H7 (cell line): ENCODE results near the gene UTP15. TPM values are rescaled to one million over a fixed set of nuclear protein-coding genes. Genes with fewer than 3 reads are reported as not detected.

ENCODE experiments used
- DNase-seq: peaks from one replicate; pipeline ENCODE4 v3.0.0; 2012
- H3K27me3 ChIP-seq: 2 replicates; pipeline ENCODE4 v1.6.0; 2011; ENCODE audit warnings: mild to moderate bottlenecking, low read length; ENCODE audit not compliant: control insufficient read depth, insufficient read depth
- H3K36me3 ChIP-seq: replicated peaks from 2 replicates; pipeline ENCODE4 v1.5.1; 2011; ENCODE audit warnings: low read length; ENCODE audit not compliant: control insufficient read depth, insufficient read depth
- H3K4me3 ChIP-seq: 2 replicates; pipeline ENCODE4 v1.5.1; 2011; ENCODE audit warnings: low read depth, mild to moderate bottlenecking, control low read depth, low read length, moderate library complexity; ENCODE audit not compliant: insufficient read depth
- total RNA-seq: library from RNA; depleted of rRNA; stranded (reverse); fragments of >200 nt; shearing (Covaris generic); gene quantifications from 2 replicates; pipeline ENCODE4 v1.2.3, GENCODE V29; 2014

The UTP15 gene
- total RNA-seq, 1 experiment from 2014 or later: 24.6 TPM

DNA sequence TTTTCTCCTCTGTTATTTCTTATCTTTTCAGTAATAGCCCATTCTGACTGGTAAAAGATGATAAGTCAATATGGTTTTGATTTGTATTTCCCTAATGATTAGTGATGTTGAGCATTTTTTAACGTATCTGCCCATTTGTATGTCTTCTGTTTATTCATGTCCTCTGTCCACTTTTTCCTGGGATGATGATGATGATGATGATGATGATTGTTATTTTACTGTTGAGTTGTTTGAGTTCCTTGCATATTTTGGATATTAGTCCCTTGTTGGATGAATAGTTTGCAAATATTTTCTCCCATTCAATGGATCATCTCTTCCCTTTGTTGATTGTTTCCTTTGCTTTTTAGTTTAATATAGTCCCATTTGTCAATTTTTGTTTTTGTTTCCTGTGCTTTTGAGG lies 27.0 kb downstream of the UTP15 start:
- no peak overlapping the region for H3K4me3 ChIP-seq
- DNase-seq: no peak
- no peaks in the 10 kb centered on the region for H3K27me3 ChIP-seq
- H3K36me3 ChIP-seq: no peaks in the 10 kb centered on the region

DNA sequence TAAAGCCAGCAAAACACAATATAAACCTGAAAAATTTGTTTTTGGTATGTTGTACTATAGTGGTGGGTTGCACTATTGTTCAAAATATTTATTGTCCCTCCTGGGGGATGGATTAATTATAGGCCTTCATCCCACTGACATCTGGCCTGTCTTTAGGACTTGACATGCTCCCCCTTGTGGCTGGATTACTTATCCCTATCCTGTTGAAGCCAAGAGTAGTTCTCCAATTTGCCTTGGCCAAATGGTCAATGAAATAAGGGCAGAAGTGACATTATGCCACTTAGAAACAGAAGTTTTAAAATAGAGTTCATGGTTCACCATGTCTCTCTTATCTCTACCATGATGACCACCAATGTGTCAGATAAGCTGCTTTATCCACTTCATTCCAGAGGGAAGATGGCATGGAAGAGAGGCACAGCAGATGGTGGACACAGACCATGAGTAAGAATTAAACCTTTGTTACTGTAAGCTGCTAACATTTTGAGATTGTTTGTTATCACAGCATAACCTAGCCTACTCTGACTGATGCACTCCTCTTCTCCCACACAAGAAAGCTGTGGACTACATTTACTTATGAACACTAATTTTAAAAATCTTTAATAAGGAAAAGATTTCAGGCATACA lies 31.3 kb downstream of the UTP15 start:
- no peaks in the 10 kb centered on the region for H3K27me3 ChIP-seq
- DNase-seq: peak; percentile 32
- H3K4me3 ChIP-seq: no peak overlapping the region
- no peaks in the 10 kb centered on the region for H3K36me3 ChIP-seq

DNA sequence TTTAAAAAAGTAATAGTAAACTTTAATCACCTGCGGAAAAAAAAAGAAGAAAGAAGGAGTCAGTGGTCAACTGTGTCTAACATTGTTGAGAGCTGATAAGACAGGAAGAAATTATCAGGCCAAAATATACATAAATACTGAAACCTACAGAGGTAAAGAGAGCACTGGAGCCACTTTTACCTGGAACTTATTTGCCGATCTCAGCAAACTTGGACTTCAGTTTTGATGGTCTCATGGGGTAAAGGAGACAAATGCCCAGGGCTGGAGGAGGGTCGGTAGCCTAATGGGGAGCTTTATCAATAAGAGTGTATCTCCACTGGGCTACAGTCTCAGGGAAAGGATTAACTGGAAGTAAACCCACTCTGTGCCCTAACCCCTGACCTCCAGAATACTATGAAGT lies 33.8 kb downstream of the UTP15 start:
- no peaks in the 10 kb centered on the region for H3K36me3 ChIP-seq
- H3K4me3 ChIP-seq: no peak overlapping the region
- H3K27me3 ChIP-seq: no peaks in the 10 kb centered on the region
- DNase-seq: no peak

DNA sequence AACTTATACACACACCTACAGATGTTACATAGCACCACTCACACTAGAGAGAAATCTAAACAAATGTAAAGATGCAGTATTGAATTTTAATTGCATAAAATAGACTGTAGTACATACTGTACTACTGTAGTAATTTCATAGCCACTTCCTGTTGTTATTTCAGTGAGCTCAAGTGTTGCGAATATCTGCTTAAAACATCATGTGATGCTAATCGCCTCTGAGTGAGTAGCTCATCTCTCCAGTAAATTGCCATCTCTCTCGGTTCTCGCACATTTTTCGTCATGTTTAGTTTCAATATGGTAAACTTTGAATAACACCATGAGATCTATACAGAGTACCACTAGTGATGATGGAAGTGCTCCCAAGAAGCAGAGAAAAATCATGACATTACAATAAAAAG lies 38.5 kb downstream of the UTP15 start:
- DNase-seq: no peak
- no peaks in the 10 kb centered on the region for H3K36me3 ChIP-seq
- no peaks in the 10 kb centered on the region for H3K27me3 ChIP-seq
- H3K4me3 ChIP-seq: no peak overlapping the region

DNA sequence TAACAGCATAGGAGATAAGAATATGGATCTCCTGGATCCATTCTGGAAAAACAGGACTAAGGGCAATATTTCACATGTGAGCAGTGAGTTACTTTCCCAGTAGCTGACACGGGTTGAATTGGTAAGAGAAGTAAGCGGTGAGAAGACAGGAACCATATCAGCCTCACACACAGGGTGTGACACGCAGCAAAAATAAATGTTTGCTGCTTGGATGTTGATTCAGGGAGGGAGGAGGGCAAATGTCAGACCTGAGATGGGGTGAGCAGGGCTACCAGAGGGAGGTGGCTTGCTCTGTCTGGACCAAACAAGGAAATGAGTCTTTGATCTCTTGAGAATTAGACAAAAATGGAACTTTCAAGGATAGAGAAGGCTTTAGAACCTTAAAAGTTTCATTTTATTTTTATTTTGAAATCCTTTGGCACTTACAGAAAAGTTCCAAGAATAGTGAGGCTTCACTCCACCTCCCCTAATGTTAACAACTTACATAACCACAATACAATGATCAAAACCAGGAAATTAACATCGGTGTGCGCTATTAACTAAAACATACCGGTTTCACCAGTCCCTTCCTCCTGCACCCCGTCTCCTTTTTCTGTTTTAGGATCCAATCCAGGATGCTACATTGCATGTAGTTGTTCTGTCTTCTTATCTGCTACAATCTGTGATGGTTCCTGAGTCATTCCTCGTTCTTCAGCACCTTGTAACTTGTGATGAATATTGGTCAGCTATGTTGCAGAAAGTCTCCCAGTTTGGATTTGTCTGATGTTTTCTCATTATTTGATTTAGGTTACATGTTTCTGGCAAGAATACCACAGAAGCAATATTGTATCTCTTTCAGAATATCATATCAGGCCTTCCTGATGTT lies 39.9 kb downstream of the UTP15 start:
- no peak for DNase-seq
- no peak overlapping the region for H3K4me3 ChIP-seq
- H3K27me3 ChIP-seq: no peaks in the 10 kb centered on the region
- H3K36me3 ChIP-seq: no peaks in the 10 kb centered on the region

DNA sequence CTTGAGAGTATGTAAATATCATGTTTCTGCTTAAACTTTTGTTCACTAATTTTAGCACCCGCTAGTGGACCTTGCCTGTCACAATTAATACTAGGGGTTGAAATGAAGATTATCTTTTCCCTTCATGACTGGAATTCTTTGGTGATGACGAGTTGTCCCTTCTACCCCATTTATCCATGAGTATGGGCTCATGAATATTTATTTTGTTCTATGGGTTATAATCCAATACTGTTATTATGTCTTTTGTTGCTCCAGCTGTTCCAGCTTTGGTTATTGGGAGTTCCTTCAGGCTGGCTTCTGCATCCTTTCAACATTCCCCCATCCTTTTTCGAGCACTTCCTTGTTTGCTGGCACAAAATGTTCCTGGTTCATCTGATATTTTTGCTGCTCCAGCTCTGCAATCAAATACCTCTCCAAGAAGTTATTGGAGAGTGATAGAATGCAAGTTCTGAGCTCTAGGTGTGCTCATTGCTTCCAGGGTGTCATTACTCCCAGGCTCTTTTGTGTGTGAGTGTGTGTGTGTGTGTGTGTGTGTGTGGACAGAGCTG lies 40.7 kb downstream of the UTP15 start:
- Histone ChIP-seq H3K4me3 (no peak overlapping the region), H3K36me3 (no peaks in the 10 kb centered on the region), H3K27me3 (no peaks in the 10 kb centered on the region)
- no peak for DNase-seq

DNA sequence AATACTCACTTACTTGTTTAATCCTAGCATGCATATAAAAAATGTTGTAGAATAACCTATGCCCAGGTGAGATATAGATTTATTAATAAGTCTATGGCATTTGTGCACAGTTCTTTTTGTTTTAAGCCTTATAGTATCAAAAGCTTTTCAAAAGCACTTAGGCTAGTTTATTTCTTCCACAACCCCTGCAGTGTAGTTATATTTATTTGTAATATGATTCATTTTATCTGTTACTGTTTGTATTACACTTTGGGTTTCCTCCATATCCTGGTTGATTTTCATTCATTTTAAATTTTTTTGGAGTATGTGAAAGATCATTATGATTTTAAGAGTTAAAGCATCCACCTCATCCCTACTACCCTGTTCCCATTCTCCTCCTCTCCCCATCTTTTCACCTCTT lies 41.7 kb downstream of the UTP15 start:
- no peak for DNase-seq
- H3K27me3 ChIP-seq: no peaks in the 10 kb centered on the region
- H3K36me3 ChIP-seq: no peaks in the 10 kb centered on the region
- H3K4me3 ChIP-seq: no peak overlapping the region

DNA sequence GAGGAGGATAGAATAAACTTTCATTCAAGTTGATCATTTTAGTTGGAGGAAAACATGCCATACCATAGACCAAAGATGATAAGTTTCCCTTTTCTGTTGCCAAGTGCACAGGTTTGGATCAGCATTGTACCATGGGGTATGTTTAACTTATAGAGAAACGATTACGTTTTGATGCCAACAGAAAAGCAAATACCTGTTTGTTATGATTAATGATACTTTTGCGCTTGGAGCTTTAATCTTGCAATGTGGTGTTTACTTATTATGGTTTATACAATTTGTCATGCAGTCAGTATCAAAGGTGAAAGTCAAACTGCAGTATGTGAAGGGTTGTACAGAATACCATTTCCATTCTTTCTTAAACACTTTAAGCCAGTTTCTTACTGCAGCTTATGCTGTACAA lies 47.3 kb downstream of the UTP15 start:
- H3K4me3 ChIP-seq: no peak overlapping the region
- no peaks in the 10 kb centered on the region for H3K27me3 ChIP-seq
- H3K36me3 ChIP-seq: no peaks in the 10 kb centered on the region
- no peak for DNase-seq

DNA sequence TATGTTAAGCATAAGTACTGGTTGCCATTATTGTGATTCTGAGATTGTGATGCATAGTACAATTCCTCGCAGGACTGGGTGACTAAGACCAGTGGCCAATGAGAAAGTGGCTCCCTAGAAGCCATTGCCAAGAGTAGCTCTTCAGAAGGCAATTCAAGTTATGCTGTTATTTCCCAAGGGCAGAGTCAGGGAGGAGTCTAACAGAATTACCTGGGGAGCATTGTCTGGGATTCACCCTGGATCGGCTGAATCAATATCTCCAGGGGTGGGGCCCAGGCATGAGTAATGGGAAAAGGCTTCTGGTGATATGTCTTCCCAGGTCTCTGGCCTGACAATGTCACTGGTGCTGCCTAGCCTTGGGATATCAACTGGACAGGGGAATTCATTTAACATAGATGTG lies 49.5 kb downstream of the UTP15 start:
- Histone ChIP-seq H3K27me3 (no peaks in the 10 kb centered on the region), H3K4me3 (no peak overlapping the region), H3K36me3 (no peaks in the 10 kb centered on the region)
- no peak for DNase-seq

DNA sequence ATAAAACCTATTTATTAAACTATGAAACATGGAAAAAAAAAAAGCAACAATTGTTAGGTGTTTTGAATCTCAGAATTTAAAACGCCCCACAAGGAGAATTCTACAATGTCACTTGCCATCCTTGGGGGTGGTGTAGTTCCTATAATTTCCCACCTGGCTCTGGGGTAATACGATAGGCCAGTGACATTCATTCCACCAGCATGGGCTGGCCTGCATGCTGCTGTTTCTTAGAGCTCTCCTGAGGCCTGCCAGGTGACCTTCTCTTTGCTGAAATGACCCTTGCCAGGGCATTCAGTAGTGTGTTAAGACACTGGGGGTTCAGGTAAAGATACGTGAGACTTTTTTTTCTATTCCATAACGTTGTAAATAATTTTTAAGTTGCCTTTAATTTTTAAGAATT lies 50.4 kb downstream of the UTP15 start:
- H3K4me3 ChIP-seq: no peak overlapping the region
- DNase-seq: no peak
- no peaks in the 10 kb centered on the region for H3K36me3 ChIP-seq
- H3K27me3 ChIP-seq: no peaks in the 10 kb centered on the region

DNA sequence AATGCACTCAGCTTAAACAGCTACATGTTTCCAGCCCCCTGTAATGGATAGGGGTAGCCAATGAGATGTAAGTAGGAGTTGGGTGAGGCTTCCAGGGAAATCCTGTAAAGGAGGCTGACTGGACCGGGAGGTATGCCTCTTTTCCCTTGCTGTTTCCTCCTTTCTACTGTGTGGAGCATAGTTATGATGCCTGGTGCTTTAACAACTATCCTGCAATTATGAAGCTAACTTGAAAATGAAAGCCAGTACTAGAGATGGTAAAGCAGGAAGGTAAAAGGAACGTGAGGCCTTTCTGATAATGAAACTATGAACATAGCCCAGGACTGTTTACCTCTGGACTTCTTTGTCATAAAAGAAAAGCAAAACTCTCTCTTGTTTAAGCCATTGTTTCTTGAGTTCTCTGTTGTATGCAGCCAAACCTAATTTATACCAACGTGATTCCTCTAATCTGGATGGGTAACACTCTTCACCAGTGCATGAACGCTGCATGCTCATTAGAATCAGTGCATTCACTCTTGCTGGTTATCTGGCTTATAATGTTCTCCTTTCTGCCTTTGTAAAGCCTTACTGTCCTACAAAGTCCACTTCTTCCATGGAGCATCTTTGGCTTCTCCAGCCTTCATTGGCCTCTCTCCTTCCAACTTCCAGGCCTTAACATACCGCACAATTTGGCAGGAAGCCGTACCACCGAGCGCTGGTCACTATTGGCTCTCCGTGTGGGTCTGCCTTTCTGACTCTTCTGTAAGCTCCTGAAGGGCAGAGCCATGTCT lies 52.2 kb downstream of the UTP15 start:
- Histone ChIP-seq H3K36me3 (no peaks in the 10 kb centered on the region), H3K4me3 (no peak overlapping the region), H3K27me3 (no peaks in the 10 kb centered on the region)
- no peak for DNase-seq

DNA sequence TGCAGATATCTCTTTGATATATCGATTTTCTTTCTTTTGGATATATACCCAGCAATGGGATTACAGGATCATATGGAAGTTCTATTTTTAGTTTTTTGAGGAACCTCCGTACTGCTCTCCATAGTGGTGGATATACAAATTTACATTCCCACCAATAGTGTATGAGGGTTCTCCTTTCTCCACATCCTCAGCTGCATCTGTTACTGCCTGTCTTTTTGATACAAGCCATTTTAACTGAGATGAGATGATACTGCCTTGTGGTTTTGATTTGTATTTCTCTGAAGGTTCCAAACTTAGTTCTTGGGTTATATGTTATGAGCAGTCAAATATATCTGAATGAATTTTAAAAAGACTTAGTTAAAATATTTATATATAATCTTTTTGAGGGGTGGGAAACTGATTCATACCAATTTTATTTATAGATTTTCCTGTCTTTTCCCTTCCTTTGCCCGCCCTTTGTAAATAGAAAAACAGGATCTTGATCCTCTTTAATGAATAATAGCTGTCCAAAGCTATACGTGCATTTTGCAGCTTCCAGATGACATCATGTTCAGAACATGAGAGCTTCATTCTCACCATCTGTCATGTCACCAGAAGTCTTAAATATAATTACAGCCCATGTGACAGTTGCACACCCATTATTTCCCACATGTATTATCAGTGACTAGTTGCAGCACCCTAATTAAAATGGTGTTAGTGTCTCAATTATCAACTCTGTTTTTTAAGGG lies 54.2 kb downstream of the UTP15 start:
- DNase-seq: no peak
- H3K36me3 ChIP-seq: no peaks in the 10 kb centered on the region
- H3K27me3 ChIP-seq: no peaks in the 10 kb centered on the region
- H3K4me3 ChIP-seq: no peak overlapping the region

DNA sequence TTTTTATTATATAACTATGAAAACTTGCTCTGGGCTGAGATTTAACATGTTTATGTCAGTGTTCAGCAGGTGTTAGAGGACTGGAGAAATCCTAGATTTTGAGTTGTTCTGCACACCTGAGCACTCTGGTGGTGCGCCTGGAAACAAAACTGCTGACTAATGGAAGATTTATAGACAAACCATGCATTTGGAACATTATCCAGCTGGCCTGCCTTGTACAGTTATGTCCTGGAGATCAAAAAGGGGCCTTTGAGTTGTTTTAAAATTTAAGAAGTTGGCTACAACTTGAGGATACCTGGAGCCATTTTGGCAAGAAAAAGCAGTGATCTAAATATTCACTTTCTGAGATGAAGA lies 54.8 kb downstream of the UTP15 start:
- H3K27me3 ChIP-seq: peaks cover 1% of the 10 kb centered on the region; the same call in 1 of the 2 replicates
- DNase-seq: no peak
- no peaks in the 10 kb centered on the region for H3K36me3 ChIP-seq
- H3K4me3 ChIP-seq: no peak overlapping the region

DNA sequence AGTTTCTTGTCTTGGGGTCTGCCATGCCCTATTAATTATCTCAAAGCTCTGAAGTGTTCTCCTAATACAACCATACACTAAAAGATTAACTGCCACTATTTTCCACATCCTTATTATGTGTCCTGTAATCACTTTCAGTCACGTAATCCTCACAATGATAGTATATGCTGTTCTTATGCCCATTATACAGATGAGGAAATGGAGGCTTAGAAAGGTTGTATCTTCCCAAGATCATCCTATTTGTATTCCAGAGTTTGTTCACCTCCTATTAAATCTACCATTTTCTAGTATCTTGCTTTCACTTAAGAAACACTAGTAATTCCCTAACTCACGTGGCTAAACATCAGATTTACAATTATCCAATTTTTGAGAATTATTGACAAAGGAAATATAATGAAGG lies 57.5 kb downstream of the UTP15 start:
- peaks cover 25% of the 10 kb centered on the region for H3K27me3 ChIP-seq
- no peaks in the 10 kb centered on the region for H3K36me3 ChIP-seq
- H3K4me3 ChIP-seq: no peak overlapping the region
- no peak for DNase-seq
